MV-4-11 (cell line): Measurements from ENCODE around the gene ABCC2.

ENCODE experiments used
- DNase-seq: peaks from one replicate; lab custom pipeline; 2025; lab: John Stamatoyannopoulos, UW

The ABCC2 gene

DNA sequence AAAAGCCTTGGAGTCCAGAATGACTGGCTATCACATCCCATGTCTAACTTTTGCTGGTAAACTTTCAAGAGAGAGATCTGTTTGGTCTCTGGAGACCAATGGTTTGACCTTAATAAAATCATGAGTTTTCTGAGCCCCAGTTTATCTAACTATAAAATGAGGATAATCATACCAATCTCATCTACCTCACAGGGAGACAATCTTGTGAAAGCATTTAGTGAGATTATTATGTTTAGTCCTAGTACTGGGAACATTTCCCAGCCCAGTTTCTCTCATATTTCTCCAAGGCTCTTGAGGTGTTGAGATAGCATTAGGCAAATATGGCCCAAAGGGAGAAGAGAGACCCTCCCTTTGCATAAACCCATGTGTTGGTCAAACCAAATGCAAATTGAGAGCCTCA, 25.8 kb downstream of the ABCC2 start:
- no peak for DNase-seq

DNA sequence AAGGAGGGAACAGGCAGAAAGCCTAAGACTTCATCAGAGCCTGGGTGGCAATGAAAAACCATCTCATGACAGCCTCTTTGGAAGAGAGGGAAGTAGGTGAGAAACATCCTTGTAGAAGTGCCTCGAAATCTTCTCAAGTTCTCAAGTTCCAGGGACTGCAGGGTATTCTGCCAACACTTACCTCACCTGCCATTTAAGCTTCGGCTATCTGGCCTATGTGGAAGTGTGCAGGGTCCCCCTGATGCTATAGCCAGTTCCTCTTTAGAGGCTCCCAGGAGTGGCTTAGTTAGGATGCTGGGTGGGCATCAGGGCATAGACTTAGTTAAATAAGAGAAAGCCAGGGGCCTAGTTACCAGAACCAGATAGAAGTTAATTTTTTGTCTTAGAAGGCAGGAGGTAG, 27.0 kb downstream of the ABCC2 start:
- no peak for DNase-seq

DNA sequence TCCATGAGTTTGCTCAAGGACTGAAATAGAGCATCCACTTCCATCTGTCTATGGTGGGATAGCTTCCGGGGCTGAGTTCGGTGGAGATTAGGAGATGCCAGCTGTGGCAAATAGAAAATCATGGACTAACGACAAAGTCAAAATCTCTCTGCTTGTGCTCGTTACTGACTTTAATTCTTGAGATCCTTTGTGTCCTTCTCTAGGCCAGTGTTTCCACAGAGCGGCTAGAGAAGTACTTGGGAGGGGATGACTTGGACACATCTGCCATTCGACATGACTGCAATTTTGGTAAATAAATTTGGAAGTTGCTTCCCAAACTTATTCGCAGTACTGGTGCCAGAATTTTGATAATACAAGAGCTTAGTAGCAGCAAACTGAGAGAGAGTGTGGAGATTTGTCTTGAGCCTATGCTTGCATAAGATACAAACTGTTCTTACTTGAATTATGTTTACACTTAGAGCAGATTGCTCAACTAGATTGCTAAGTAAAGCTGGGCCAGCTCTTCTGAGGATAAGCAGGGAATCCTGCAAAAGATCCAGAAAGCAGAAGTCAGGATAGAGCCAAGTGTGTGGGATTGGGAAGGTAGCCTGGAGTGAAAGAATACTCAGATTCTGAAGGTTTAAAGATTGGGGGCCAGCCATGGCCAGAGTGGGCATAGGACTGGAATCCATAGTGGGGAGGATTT, 27.6 kb downstream of the ABCC2 start:
- no peak for DNase-seq

DNA sequence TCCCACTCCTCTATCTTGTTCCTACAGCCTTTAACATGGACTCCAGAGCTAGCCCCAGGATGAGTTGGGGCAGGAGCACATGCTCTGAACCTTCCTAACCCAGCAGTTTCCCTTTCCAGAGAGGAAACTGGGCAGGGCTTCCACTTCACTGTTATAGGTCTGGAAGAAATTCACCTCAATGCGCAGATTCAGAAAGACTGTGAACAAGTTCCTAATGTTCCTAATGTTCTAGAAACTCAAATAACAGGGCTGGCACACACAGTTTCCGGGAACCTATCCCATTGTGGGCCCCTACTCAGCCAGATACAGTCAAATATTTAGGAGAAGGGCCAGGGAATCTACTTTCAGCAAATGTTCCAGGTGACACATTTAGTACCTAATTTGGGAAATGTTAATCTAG, 29.7 kb downstream of the ABCC2 start:
- DNase-seq, result no peak

DNA sequence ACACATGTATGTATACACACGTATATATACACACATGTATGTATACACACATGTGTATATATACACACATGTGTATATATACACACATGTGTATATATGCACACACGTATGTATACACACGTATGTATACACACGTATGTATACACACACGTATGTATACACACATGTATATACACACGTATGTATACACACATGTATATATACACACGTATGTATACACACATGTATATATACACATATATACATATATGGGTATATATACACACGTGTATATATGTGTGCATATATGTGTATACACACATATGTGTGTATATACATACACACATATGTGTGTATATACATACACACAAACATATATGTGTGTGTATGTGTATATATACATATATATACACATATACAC, 31.7 kb downstream of the ABCC2 start:
- no peak for DNase-seq

DNA sequence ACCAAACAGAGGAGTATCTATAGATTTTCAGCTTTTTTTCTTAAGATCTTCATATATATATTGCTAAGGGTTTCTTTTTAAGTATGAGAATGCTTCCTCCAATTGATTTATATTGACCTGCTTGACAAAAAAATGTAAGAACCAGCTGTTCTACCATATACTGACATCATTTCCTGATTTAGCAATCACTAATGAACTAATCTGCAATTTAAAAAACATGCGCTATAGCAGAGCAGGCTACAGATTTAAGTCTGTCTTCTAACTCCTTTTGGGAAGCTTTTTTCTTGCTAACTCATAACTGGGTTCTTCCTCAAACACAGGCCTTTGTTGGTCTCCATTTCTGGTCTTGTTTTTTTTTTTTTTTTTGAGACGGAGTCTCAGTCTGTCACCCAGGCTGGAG, 33.2 kb downstream of the ABCC2 start:
- DNase-seq, result peak; percentile 37

DNA sequence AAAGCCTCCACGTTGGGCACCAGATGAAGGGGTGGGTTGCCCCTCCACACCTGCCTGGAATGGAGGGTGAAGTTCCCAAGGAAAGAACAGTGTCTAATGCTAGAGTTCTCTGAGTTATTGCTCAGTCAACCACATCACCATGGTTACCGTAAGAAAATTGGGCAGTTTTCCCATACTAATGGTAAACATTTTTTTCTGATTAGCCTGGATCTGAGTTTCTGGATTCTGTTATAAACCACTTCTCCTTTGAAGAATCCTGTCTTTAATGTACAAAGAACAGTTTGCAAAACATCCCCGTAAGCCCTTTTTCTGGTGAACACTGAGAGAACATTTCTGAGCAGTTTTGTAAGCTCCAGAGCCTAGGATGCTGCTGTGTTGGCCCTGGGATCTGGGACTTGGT, 45.5 kb downstream of the ABCC2 start:
- no peak for DNase-seq

DNA sequence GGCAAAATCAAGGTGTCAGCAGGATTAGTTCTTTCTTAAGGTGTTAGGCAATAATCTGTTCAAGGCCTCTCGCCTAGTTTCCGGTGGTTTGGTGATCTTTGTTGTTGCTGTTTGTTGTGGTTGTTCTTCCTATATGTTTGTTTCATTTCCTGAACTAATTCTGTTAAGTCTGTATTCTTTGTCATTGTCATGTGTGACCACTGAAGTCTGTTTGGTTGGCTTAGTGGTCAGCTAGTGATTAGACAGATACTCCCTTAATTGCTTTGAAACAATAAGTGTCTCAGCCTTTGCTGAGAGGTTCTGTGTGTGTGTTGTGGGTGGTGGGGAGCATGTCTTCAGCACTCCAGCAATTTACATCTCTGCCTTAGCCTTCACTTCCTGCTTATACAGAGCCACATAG, 46.0 kb downstream of the ABCC2 start:
- DNase-seq, result peak; percentile 70

DNA sequence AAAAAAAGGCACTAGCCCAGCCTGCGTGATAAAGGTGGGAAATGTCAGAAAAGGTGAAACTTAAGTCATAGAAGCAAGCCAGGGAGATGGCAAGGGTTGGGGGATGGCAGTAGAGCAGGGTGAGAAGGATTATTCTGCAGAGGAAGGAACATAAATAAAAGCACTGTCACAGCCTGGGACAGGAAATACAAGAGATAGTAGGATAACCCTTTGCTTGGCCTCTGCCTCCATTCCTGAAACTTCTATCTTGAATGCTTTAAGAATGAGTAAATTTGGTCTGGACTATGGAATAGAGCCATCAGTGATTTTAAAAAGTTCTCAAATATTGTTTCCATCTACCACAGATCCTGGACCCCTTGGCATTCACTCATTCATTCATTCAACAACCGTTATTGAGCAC, 50.0 kb downstream of the ABCC2 start:
- DNase-seq, result no peak

DNA sequence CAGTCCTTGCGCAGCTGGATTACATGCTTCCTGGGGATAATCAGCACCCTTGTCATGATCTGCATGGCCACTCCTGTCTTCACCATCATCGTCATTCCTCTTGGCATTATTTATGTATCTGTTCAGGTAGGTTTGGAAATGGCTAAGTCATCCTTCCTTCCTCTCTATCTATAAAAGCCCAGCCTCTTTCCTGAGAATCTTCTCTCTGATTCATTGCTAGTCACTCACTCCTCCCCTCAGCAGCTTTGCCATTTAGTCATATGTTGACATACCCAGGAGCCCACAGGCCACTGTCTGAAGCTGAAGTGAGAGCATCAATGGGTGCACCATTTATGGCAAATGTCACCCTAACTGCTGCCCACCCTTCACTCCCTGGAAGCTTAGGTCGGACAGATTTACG, 52.0 kb downstream of the ABCC2 start:
- DNase-seq, result no peak

DNA sequence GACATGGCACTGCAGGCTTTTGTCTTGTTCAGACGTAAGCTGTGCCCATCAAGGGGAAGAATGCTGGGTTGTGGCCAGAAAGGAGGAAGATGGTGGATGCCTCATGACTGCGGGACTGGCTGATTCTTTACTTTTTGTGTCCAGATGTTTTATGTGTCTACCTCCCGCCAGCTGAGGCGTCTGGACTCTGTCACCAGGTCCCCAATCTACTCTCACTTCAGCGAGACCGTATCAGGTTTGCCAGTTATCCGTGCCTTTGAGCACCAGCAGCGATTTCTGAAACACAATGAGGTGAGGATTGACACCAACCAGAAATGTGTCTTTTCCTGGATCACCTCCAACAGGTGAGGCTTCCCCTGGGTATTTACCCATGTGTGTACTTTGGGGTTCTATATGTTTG, 53.5 kb downstream of the ABCC2 start:
- DNase-seq, result no peak

DNA sequence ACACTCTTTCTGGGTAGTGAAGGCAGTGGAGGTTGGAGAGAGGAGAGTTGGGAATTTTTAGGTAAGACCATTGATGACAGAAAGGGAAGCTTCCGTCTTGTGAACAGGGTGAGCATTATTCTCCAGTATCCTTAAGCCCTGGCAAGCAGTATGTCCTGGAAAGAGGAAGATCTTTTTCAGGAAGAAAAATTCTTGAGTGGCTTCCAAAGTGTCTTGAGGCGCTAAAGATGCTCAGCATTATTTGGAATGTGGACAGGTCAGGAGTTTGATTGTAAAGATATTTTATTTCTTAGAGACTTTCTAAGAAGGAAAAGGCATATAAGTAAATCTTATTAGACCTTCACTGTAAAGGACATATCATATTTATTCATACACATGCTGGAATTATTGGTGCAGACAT, 54.3 kb downstream of the ABCC2 start:
- no peak for DNase-seq

DNA sequence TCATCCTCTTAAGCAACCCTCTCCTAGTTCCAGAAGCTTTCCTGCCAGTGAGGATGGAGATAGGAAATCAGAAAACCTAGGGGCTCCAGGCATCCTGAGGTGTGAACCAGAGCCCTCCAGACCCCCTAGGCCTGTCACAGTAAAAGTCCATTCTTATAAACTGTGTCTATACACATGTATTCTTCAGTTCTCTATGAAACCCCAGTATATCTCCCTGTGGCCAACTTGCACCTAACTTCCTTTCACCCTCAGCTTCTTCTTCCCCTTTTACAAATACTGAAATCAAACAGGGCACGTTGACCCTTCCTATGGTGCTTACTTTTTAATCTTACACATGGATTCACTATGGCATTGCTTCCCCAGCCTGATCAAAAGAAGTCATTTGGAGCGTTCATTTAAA, 58.4 kb downstream of the ABCC2 start:
- DNase-seq, result peak; percentile 63

DNA sequence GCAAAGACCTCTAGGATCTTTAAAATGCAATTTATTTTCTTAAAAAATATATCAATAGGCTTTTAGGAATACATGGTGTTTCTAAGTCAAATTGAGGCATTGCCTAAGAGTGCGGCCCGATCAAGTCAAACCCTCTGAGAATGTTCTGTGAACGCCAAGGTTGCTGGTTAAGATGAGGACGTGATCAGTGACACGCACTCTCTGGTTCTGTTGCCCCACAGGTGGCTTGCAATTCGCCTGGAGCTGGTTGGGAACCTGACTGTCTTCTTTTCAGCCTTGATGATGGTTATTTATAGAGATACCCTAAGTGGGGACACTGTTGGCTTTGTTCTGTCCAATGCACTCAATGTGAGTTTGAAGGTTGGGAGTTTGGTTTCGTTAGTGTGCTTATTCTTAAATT, 59.3 kb downstream of the ABCC2 start:
- DNase-seq, result no peak

DNA sequence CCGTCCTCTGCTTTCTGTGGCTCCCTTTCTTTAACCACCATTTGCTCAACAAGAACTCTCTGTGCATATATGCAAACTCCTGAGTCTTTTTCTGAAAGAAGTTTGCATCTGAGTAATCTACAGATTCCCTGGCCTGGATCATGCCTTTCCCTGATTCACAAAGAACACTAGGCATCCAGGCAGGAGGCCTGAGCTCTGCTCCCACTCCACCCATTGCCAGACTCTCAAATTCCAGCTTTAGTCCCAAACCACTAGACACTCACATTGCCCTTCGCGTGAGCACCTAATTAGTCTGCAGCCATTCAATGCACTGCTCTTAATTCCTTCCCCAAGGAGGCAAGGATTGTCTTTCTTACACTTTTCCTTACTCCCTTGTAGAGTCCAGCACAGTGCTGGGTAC, 60.9 kb downstream of the ABCC2 start:
- no peak for DNase-seq

DNA sequence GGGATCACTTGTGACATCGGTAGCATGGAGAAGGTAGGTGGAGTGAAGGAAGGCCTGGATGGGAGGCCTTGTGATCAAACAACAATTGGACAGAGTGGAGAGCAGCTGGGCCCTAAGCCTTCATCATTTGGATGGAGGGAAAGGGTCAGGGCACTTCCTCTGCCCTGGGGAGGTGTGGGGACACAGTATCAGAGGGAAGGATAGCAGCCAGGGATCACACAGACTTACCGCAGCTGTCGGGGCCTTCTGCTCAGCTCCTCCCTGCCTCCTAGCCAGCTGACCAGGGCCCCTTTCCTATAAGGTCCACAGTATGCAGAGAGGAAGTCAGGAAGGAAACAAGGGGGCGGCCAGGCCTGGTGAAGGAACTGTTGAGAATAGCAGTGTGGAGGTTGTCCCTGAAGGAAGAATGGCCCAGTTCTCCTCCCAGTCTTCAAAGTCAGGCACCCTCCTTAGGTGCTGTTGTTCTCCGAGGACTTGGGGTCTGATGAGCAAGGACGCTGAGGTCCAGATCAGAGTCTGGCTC, 62.1 kb downstream of the ABCC2 start:
- DNase-seq, result peak; percentile 31

DNA sequence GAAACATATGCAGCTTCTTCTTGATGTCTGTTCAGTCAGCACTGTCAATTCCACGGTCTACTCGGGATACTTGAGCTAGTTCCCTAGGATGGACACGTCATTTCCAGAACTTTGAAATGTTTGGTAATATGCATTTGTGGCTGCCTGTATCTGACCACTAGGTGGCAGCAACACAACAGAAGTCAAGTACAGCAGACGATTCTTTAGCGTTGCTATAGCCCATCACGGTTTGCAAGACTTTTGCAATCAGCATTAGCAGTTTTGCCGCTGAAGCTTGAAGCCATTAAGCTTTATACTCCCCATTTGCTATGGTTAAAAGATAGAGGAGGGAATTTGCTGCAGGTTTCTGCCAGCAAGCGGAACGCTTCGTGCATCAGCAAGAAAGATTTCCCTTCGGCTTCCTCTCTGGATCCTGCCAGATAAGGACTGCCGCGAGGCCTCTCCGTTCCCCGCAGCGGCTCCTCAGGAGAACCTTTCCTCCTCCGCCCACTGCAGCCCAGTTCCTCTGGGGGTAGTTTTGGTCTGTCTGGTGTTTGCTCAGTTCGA, 63.5 kb downstream of the ABCC2 start:
- DNase-seq, result peak; percentile 87

DNA sequence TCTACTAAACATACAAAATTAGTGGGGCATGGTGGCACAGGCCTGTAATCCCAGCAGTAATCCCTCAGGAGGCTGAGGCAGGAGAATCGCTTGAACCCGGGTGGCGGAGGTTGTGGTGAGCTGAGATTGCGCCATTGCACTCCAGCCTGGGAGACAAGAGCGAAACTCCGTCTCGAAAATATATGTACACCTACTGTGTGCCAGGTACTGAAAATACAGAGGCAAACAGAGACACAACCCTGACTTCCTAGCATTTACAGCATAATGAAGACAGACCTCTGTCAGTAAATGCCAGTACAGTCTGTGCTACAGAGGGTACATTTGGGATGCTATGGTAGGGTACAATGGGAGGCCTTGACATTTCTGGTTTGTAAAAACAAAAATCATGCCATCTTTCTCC, 66.6 kb downstream of the ABCC2 start:
- DNase-seq, result no peak

DNA sequence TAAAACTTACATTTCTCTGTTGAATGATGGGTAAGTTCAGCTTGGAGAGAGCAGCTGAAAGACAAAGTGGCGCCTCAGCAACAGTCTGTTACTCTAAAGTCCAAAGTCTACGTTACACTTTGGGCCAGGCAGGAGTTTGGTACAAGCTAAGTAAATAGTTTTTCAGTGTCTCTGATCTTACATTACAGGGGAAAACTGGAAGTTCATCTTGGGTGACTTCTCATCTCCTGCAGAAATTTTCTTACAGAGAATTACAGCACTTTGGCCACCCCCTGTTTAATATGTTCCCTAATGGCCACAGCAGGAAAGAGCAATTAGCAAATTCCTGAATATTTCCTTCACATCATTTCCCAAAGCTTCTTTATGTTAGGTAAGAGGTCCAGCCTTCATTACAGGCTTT, 67.1 kb downstream of the ABCC2 start:
- no peak for DNase-seq

DNA sequence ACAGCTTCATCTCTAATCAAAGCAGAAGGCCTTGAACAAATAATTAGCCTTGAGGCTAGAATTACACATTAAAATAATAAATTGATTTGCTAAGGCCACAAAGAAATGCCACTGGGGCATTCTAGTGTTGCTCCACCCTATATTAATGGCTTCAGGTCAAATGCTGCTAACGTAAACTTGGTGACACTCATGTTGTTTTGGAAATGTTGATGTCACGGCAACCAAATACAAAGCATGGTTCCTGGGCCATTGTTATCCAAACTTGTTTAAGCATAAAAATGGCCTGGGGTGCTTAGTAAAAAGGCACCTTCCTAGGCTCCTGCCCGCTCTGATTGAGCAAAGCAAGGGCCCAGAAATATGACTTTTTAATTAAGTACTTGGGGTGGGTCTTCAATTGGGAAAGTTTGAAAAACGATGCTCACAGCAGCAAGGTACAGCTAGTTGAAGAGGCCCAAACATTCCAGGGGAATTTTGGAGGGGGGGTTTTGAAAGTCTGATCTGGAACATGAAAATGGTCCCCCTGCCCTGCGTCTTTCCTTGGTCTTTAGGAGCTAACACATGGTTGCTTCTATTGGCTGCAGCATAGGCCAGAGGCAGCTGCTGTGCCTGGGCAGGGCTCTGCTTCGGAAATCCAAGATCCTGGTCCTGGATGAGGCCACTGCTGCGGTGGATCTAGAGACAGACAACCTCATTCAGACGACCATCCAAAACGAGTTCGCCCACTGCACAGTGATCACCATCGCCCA, 67.8 kb downstream of the ABCC2 start:
- DNase-seq, result no peak

DNA sequence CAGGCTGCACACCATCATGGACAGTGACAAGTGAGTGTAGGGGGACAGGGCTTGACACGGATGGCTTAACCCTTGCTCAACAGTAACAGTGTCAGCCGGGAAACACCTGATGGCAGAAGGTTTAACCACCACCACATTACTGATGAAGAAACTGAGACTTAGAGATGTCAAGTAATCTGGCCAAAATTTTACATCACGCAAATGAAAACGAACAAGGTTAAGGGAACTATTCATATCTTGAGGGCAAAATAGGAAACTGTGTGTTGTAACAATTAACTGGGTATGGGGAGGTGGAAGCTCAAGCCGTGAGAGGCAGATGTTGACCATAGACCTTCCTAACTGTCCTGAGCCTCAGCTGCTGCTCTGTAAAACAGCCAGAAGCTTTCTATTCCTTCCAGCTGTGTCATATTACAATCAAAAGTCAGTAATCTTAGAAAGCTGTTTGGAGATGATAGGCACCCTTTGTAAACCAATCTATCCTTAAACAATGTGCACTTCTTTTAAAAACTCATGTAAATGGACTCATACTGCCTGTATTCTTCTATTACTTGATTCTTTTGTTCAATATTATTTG, 68.4 kb downstream of the ABCC2 start:
- peak; percentile 63 for DNase-seq

DNA sequence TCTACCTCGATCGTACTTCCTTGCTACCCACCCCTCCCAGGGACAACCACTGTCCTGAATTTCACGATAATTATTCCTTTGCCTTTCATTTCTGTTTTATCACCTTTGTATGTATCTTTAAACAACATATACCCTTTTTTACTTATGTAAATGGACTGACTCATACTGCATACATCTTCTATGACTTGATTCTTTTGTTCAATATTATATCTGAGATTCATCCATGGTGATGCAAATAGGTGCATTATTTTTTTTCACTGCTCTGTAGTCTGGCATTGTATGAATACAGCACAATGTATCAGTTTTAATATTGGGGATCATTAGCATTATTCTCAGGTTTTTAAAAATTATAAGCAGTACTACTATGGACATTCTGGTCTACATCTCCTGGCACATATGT, 69.4 kb downstream of the ABCC2 start:
- DNase-seq, result no peak
